MCF 10A (cell line): Measurements from ENCODE around the gene MYOT. TPM values are rescaled to one million over a fixed set of nuclear protein-coding genes. Genes with fewer than 3 reads are reported as not detected.

Experiments
- BruUV-seq: library from RNA; stranded (reverse); fragments of 400-500 nt; replicated peaks from 2 replicates; lab custom pipeline; 2021; lab: Mats Ljungman, UMichigan
- CTCF ChIA-PET: fragments of 300-600 bp; sonication (Branson Sonifier 250); formaldehyde crosslinking; extraction: SDS; loops from one replicate; lab custom pipeline; 2021; ENCODE audit warnings: antibody characterized with exemption, inconsistent platforms; lab: Yijun Ruan, JAX
- POLR2A ChIA-PET: fragments of 300-600, 350-650 bp; sonication (Branson Sonifier 250); formaldehyde crosslinking; extraction: SDS; loops from one replicate; lab custom pipeline; 2020; ENCODE audit warnings: antibody characterized with exemption, inconsistent platforms; lab: Yijun Ruan, JAX
- DNase-seq: peaks from one replicate; pipeline ENCODE4 v3.0.0-alpha.2; 2018; ENCODE audit not compliant: unreplicated experiment
- H3K27ac Mint-ChIP-seq: one replicate; pipeline ENCODE4 v1.8.0; 2022; ENCODE audit warnings: mild to moderate bottlenecking, low read depth, mixed read lengths; ENCODE audit not compliant: unreplicated experiment
- H3K27me3 Mint-ChIP-seq: one replicate; pipeline ENCODE4 v1.8.0; 2022; ENCODE audit warnings: mixed read lengths; ENCODE audit not compliant: insufficient read depth, unreplicated experiment
- H3K36me3 Mint-ChIP-seq: one replicate; pipeline ENCODE4 v1.8.0; 2022; ENCODE audit warnings: mild to moderate bottlenecking, moderate library complexity, mixed read lengths; ENCODE audit not compliant: insufficient read depth, unreplicated experiment
- H3K4me1 Mint-ChIP-seq: one replicate; pipeline ENCODE4 v1.8.0; 2022; ENCODE audit warnings: mixed read lengths; ENCODE audit not compliant: insufficient read depth, unreplicated experiment
- H3K4me3 Mint-ChIP-seq: one replicate; pipeline ENCODE4 v1.8.0; 2022; ENCODE audit warnings: mild to moderate bottlenecking, moderate library complexity, mixed read lengths; ENCODE audit not compliant: unreplicated experiment
- H3K9me3 Mint-ChIP-seq: one replicate; pipeline ENCODE4 v1.8.0; 2022; ENCODE audit warnings: mixed read lengths; ENCODE audit not compliant: unreplicated experiment
- CTCF ChIP-seq: fragments of 200-600 bp; IDR thresholded peaks from one replicate; pipeline ENCODE4 v1.8.0; 2022; ENCODE audit warnings: antibody characterized with exemption, mild to moderate bottlenecking; ENCODE audit not compliant: unreplicated experiment
- intact Hi-C: fragments of 100-400 bp; cut with micrococcal nuclease; formaldehyde crosslinking; loops from 2 replicates; pipeline ENCODE4 v1.14.1; 2022
- total RNA-seq: library from RNA; stranded (reverse); gene quantifications from 2 replicates; pipeline ENCODE4 v1.2.3, GENCODE V29; 2022

Gene MYOT
- total RNA-seq, 1 experiment from 2014 or later, result not detected

- POLR2A ChIA-PET, result interaction anchor here (1.0 kb wide), 2 partner anchors 11 to 14 kb away, joined by 3 to 5 read pairs; no protein-coding TSS in a partner anchor
Measured at GRCh38 chr5:137896560-137896959, 28.9 kb downstream of the MYOT start.

DNA sequence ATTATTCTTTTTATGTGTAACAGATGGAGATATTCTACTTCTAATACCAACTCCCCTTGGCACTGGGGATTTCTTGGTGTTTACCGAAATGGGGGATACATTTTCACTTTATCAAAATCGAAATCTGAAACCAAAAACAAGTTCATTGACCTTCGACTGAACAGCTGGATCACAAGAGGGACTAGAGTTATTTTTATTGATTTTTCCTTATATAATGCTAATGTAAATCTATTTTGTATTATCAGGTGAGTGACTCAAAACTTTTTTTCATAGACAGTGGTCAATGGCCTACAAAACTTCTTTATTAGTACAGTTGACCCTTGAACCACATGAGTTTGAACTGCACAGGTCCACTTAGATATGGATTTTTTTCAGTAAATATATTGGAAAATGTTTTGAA is 31.8 kb downstream of the MYOT start:
- Mint-ChIP-seq H3K27ac (no peak overlapping the region), H3K4me3 (no peak overlapping the region), H3K27me3 (no peaks in the 10 kb centered on the region), H3K9me3 (no peaks in the 10 kb centered on the region), H3K36me3 (no peaks in the 10 kb centered on the region), H3K4me1 (peaks cover 6% of the 10 kb centered on the region)
- intact Hi-C loops, result no loop called here
- POLR2A ChIA-PET, result no interaction called here
- CTCF ChIA-PET, result no interaction called here
- DNase-seq, result no peak
- no peak for TF ChIP-seq CTCF
- no TSS peak for BruUV-seq

More at GRCh38 chr5:137896560-137896959, 28.9 kb downstream of the MYOT start:
- no TSS peak for BruUV-seq
- no peak for TF ChIP-seq CTCF
- Mint-ChIP-seq H3K4me1 (peaks cover 6% of the 10 kb centered on the region), H3K36me3 (no peaks in the 10 kb centered on the region), H3K9me3 (no peaks in the 10 kb centered on the region), H3K4me3 (no peak overlapping the region), H3K27me3 (no peaks in the 10 kb centered on the region), H3K27ac (no peak overlapping the region)
- no peak for DNase-seq
- CTCF ChIA-PET, result interaction anchor here (0.7 to 1.4 kb wide), 3 partner anchors 33 to 118 kb away, joined by 3 to 4 read pairs (median 3); no protein-coding TSS in a partner anchor
- intact Hi-C loops, result no loop called here

- ChIA-PET CTCF (interaction anchor here (0.7 kb wide), 2 partner anchors 26 to 123 kb away, joined by 3 to 4 read pairs; no protein-coding TSS in a partner anchor), POLR2A (interaction anchor here (0.9 to 1.1 kb wide), 2 partner anchors 18 to 21 kb away, joined by 3 to 6 read pairs; no protein-coding TSS in a partner anchor)
- H3K27ac Mint-ChIP-seq, result no peak overlapping the region
- intact Hi-C loops, result no loop called here
- H3K9me3 Mint-ChIP-seq, result no peaks in the 10 kb centered on the region
- H3K27me3 Mint-ChIP-seq, result no peaks in the 10 kb centered on the region
- H3K4me1 Mint-ChIP-seq, result peaks cover 6% of the 10 kb centered on the region
- no peaks in the 10 kb centered on the region for H3K36me3 Mint-ChIP-seq
- no peak for DNase-seq
- no peak for TF ChIP-seq CTCF
- BruUV-seq, result no TSS peak
- H3K4me3 Mint-ChIP-seq, result no peak overlapping the region
Measured at GRCh38 chr5:137901011-137901817, 33.6 kb downstream of the MYOT start.

DNA sequence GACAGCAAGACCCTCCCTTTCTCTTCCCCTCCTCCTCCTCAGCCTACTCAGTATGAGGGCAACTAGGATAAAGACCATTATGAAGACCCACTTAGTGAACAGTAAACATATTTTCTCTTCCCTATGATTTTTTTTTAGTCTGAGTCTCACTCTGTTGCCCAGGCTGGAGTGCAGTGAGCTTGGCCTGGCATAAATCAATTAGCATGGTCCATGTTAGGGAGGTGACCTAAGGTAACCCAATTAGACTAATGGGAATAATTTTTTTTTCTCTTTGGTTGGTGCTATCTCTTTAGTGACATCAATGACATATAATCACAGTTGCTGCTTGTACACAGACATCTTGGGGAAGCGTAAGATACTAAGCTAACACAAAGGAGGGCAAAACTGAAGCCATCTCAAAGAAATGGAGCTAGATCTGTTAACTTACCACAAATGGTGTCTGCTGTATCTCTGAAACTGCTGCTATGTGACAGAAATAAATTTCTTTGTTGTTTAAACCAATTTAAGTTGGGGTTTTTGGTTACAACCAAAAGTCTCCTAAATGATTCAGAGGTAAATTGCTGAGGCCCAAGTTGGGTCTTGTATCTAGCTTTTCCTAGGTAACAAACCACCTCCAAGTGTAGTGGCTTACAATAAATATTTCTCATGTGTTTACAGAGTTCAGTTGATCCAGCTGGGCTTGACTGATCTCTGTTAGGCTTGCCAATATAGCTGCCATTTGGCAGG is 34.9 kb downstream of the MYOT start:
- Mint-ChIP-seq H3K27me3 (no peaks in the 10 kb centered on the region), H3K9me3 (no peaks in the 10 kb centered on the region), H3K36me3 (no peaks in the 10 kb centered on the region), H3K4me3 (no peak overlapping the region), H3K4me1 (peaks cover 6% of the 10 kb centered on the region), H3K27ac (no peak overlapping the region)
- no TSS peak for BruUV-seq
- intact Hi-C loops, result no loop called here
- no peak for DNase-seq
- ChIA-PET POLR2A (interaction anchor here (1.5 to 1.9 kb wide), 2 partner anchors 15 to 22 kb away, joined by 5 read pairs; no protein-coding TSS in a partner anchor), CTCF (interaction anchor here (0.6 to 1.6 kb wide), 4 partner anchors 123 to 1716 kb away, joined by 4 to 6 read pairs (median 4); no protein-coding TSS in a partner anchor)
- no peak for TF ChIP-seq CTCF
